Smooth muscle cell of trachea (primary cell): Measurements from ENCODE around the gene PYCR2. TPM values are rescaled to one million over a fixed set of nuclear protein-coding genes. Genes with fewer than 3 reads are reported as not detected.

Source experiments
- total RNA-seq: library from RNA; depleted of rRNA; stranded (reverse); fragments of >200 nt; gene quantifications from 2 replicates; pipeline ENCODE4 v1.2.1, GENCODE V29; 2014

The PYCR2 gene
- 29.1 and 44.0 TPM in 2 replicates for total RNA-seq

GRCh38 chr1:225923692-225924555, at the start of gene PYCR2:
Gene PYCR2 (minus strand): TSS chr1:225924250. CDS start chr1:225924110, 140 bp downstream.

GRCh38 chr1:225941187-225941941, 17.3 kb upstream of the PYCR2 start, which contains the start of gene LEFTY2:
Gene LEFTY2 (minus strand): TSS chr1:225941220. CDS start chr1:225941140, 80 bp downstream.

DNA sequence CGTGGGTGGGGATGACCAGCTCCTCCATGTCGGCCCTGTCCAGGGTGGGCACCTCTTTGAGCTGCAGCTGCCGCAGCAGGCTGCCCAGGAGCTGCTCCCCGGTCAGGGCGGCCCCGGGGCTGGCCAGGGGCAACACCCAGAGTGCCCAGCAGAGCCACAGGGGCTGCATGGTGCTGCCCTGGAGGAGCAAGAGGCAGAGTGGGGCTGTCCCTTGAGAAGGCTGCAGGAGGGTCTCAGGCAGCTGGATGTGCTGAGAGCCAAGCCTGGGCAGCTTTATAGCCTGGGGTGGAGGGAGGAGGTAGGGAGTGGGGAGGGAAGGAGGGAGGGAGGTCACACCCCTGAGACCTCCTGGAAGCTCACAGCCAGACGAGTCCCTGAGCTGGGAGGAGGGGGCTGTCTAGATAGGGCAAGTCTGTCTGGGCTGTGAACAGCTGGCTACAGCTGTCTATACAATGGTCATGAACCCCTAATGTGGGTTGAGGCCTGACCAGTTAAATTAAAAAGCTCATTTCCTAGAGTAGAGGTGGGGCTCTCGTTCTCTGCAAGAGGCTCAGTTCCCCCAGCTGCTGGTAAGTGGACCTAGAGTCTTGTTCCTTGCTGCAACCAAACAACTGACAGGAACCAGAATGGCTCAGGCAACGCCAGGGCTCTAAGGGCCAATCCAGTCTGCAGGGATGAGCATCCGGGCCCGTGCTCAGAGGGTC, 35.0 kb downstream of the PYCR2 start, which contains the start of gene LEFTY1:
Gene LEFTY1 (minus strand): TSS at position 249 of the 704 bp plus-strand sequence. CDS start 80 bp downstream, at position 169.

DNA sequence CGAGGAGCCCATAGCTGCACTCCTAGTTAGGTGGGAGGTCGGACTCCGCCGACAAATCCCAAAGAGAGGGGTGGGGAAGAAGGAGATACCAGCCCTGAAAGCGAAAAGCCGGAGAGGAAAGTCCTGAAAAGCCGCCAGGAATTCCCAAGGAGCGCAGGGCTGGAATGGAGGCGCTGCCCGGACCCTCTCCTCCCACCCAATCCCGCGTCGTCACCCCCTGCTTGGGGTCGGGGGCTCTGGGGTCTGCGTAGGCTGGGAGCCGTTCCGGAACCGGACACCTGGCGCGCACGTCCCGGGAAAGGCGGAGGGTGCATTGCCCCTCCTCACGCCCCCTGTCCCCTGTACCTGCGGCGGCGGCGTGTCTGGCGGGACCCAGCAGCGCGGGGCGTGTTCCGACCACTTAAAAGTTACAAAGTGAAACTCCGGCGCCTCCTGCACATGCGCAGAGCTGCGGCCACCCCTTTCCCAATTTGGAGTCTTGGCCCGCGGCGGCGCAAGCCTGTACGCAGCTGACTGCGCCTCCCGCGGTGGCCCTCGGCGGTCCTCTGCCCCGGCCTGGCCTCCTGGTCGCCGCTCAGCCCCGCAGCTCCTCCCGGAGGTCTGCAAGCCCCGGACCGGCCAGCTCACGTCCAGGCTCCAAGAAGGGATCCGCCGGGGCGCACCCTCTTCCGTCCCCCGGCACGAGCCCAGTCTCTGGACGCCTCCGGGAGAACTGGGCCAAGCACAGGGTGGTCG, 41.9 kb downstream of the PYCR2 start, which contains the start of gene TMEM63A:
Gene TMEM63A (minus strand): TSS at position 422 of the 735 bp plus-strand sequence. CDS start 4,800 bp downstream, outside the sequence.

Other genes starting within 250 kb of the PYCR2 start
- 193 and 397 TPM in 2 replicates for gene SRP9, start 146.4 kb downstream of the PYCR2 start, total RNA-seq
- gene EPHX1, start 114.1 kb downstream of the PYCR2 start, total RNA-seq: 67.9 and 112 TPM in 2 replicates
- 22.5 and 25.8 TPM in 2 replicates for gene TMEM63A, start 41.9 kb downstream of the PYCR2 start, total RNA-seq
- gene LEFTY1, start 35.1 kb downstream of the PYCR2 start, total RNA-seq: not detected in 2 replicates
- not detected in 2 replicates for gene LEFTY2, start 17.0 kb upstream of the PYCR2 start, total RNA-seq
- gene SDE2, start 75.1 kb upstream of the PYCR2 start, total RNA-seq: 15.3 and 15.5 TPM in 2 replicates
- 75.1 and 150 TPM in 2 replicates for gene H3-3A, start 138.5 kb upstream of the PYCR2 start, total RNA-seq